HEK293T (cell line): ENCODE results near the gene IFT80.
"Not testable (repeated sequence)": the region's sequence is repeated elsewhere in the genome, so short reads cannot be mapped to it uniquely, and the experiment has no call there.

Source experiments
- CTCF ChIA-PET: fragments of 350-600 bp; formaldehyde crosslinking; extraction: SDS; loops from one replicate; lab custom pipeline; 2021; ENCODE audit warnings: antibody characterized with exemption, inconsistent platforms; lab: Yijun Ruan, JAX
- POLR2A ChIA-PET: fragments of 350-600 bp; formaldehyde crosslinking; extraction: SDS; loops from one replicate; lab custom pipeline; 2020; ENCODE audit warnings: antibody characterized with exemption, inconsistent platforms; lab: Yijun Ruan, JAX
- DNase-seq: peaks from one replicate; pipeline ENCODE4 v3.0.0; 2012; ENCODE audit warnings: mixed read lengths; ENCODE audit errors: extremely low spot score
- ARNT ChIP-seq: fragments of 450-650 bp; IDR thresholded peaks from 2 replicates; pipeline ENCODE4 v1.6.1; 2017; ENCODE audit warnings: mild to moderate bottlenecking
- BHLHE40 ChIP-seq: fragments of 450-650 bp; IDR thresholded peaks from 2 replicates; pipeline ENCODE4 v1.6.1; 2016; ENCODE audit warnings: mild to moderate bottlenecking, moderate library complexity, borderline replicate concordance
- CTBP1 ChIP-seq: fragments of 450-650 bp; IDR thresholded peaks from 2 replicates; pipeline ENCODE4 v1.6.1; 2016; ENCODE audit warnings: borderline replicate concordance
- ELF4 ChIP-seq: fragments of 450-650 bp; IDR thresholded peaks from 2 replicates; pipeline ENCODE4 v1.6.1; 2017; ENCODE audit warnings: antibody characterized with exemption
- FOXA1 ChIP-seq: fragments of 450-650 bp; IDR thresholded peaks from 2 replicates; pipeline ENCODE4 v1.6.1; 2016; ENCODE audit warnings: mild to moderate bottlenecking
- FOXK2 ChIP-seq: fragments of 450-650 bp; IDR thresholded peaks from 2 replicates; pipeline ENCODE4 v1.6.1; 2016; ENCODE audit warnings: mild to moderate bottlenecking
- FOXM1 ChIP-seq: fragments of 450-650 bp; IDR thresholded peaks from 2 replicates; pipeline ENCODE4 v1.6.1; 2017; ENCODE audit warnings: mild to moderate bottlenecking, borderline replicate concordance
- HDGF ChIP-seq: fragments of 450-650 bp; IDR thresholded peaks from 2 replicates; pipeline ENCODE4 v1.6.1; 2017; ENCODE audit warnings: antibody characterized with exemption, borderline replicate concordance
- L3MBTL2 ChIP-seq: fragments of 450-650 bp; conservative IDR thresholded peaks from 2 replicates; pipeline ENCODE4 v1.6.1; 2016; ENCODE audit warnings: mild to moderate bottlenecking
- LEF1 ChIP-seq: fragments of 450-650 bp; IDR thresholded peaks from 2 replicates; pipeline ENCODE4 v1.6.1; 2017; ENCODE audit warnings: mild to moderate bottlenecking, borderline replicate concordance
- NFRKB ChIP-seq: fragments of 450-650 bp; IDR thresholded peaks from 2 replicates; pipeline ENCODE4 v1.6.1; 2016; ENCODE audit warnings: mild to moderate bottlenecking, moderate library complexity
- SP1 ChIP-seq: fragments of 450-650 bp; IDR thresholded peaks from 2 replicates; pipeline ENCODE4 v1.6.1; 2017
- SUZ12 ChIP-seq: fragments of 450-650 bp; IDR thresholded peaks from 2 replicates; pipeline ENCODE4 v1.6.1; 2016; ENCODE audit warnings: mild to moderate bottlenecking
- TARDBP ChIP-seq: fragments of 450-650 bp; IDR thresholded peaks from 2 replicates; pipeline ENCODE4 v1.6.1; 2016
- ZNF384 ChIP-seq: fragments of 450-650 bp; IDR thresholded peaks from 2 replicates; pipeline ENCODE4 v1.6.1; 2016
- TF ChIP-seq, protein P1 (sequence below): fragments of 450-650 bp; IDR thresholded peaks from 2 replicates; pipeline ENCODE4 v1.6.1; 2016

Gene IFT80

GRCh38 chr3:160340351-160340750 is 58.7 kb downstream of the IFT80 start:
- CTCF ChIA-PET = no interaction called here
- no peak for TF ChIP-seq ARNT
- no peak for TF ChIP-seq ELF4
- no peak for TF ChIP-seq ZNF384
- TF ChIP-seq, protein P1, sequence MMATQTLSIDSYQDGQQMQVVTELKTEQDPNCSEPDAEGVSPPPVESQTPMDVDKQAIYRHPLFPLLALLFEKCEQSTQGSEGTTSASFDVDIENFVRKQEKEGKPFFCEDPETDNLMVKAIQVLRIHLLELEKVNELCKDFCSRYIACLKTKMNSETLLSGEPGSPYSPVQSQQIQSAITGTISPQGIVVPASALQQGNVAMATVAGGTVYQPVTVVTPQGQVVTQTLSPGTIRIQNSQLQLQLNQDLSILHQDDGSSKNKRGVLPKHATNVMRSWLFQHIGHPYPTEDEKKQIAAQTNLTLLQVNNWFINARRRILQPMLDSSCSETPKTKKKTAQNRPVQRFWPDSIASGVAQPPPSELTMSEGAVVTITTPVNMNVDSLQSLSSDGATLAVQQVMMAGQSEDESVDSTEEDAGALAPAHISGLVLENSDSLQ = no peak
- POLR2A ChIA-PET = no interaction called here
- DNase-seq = no peak

- CTCF ChIA-PET = no interaction called here
- TF ChIP-seq BHLHE40 = no peak
- TF ChIP-seq, protein P1 = no peak
- no peak for TF ChIP-seq FOXM1
- TF ChIP-seq TARDBP = no peak
- no peak for TF ChIP-seq SUZ12
- no peak for TF ChIP-seq ARNT
- TF ChIP-seq L3MBTL2 = no peak
- no peak for TF ChIP-seq HDGF
- TF ChIP-seq CTBP1 = no peak
- TF ChIP-seq LEF1 = no peak
- no peak for TF ChIP-seq SP1
- no peak for TF ChIP-seq FOXK2
- no peak for TF ChIP-seq ELF4
- TF ChIP-seq NFRKB = no peak
- POLR2A ChIA-PET = no interaction called here
- no peak for DNase-seq
Measured at GRCh38 chr3:160331127-160331937, 67.7 kb downstream of the IFT80 start.

- TF ChIP-seq, protein P1 = no peak
- no peak for TF ChIP-seq BHLHE40
- TF ChIP-seq FOXM1 = no peak
- no peak for TF ChIP-seq TARDBP
- CTCF ChIA-PET = no interaction called here
- no peak for DNase-seq
- POLR2A ChIA-PET = no interaction called here
Measured at GRCh38 chr3:160330690-160331089, 68.3 kb downstream of the IFT80 start.

DNA sequence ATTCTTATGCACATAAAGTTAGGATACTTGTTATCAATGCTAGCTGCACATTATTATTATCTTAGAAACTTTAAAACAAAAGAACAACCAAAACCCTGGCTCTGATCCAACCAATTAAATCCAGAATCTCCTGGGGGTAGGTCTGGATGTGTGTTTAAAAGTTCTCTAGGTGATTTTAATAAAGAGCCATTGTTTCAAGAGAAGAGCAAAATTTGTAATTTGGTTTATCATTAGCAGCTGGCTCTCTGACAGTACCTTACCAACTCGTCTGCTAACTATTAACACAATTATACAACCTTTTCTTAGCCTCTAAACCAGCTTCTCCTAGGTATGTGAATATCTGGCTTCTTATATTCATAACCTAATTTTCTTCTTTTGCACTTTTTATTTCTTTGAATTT is 68.9 kb downstream of the IFT80 start:
- DNase-seq = no peak
- ChIA-PET CTCF (interaction anchor here (0.5 kb wide), 1 partner anchor 55 kb away, joined by 4 read pairs; no protein-coding TSS in a partner anchor), POLR2A (no interaction called here)
- TF ChIP-seq SUZ12 = no peak
- TF ChIP-seq CTBP1 = no peak
- no peak for TF ChIP-seq ELF4
- TF ChIP-seq, protein P1 = no peak
- TF ChIP-seq ARNT = no peak

DNA sequence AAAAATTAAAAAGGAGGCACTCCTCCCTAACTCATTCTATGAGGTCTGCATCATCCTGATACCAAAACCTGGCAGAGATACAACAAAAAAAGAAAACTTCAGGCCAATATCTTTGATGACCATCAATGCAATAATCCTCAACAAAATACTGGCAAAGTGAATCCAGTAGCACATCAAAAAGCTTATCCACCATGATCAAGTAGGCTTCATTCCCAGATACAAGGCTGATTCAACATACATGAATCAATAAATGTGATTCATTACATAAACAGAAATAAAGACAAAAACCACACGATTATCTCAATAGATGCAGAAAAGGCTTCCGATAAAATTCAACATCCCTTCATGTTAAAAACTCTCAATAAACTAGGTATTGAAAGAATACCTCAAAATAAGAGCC is 72.7 kb downstream of the IFT80 start:
- POLR2A ChIA-PET, DNase-seq, CTCF ChIA-PET: not testable (repeated sequence)

DNA sequence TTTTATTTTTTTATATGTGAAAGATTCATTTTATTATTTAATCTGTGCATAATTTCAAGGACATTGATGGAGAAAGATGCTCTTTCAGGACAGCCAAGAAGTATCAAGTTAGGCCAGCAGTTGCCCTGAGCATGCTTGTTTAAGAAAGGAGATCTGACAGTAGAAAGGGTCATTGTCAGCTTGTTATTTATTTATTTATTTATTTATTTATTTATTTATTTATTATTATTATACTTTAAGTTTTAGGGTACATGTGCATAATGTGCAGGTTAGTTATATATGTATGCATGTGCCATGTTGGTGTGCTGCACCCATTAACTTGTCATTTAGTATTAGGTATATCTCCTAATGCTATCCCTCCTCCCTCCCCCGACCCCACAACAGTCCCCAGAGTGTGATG is 77.2 kb downstream of the IFT80 start:
- POLR2A ChIA-PET, CTCF ChIA-PET: not testable (repeated sequence)

DNA sequence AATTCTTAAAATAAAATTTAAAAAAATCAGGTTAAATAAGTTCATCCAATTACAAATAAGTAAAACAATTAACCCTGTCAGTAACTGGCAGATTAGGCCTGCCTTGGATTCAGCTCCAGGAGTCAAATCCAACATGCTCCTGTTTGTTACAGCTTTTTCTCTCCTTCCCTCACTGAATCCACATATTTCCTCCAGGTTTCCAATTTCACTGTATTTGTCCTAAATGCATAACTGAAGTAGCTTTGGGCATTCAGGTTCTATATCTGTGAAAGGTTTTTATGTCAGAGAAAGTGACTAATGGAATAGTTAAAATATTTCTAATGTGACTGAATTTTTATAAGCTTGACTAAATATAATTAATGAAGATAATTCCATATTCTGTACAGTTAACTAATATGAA is 79.7 kb downstream of the IFT80 start:
- CTCF ChIA-PET = no interaction called here
- DNase-seq = no peak
- no peak for TF ChIP-seq BHLHE40
- no peak for TF ChIP-seq SUZ12
- TF ChIP-seq FOXK2 = no peak
- no peak for TF ChIP-seq ARNT
- TF ChIP-seq HDGF = no peak
- no peak for TF ChIP-seq TARDBP
- POLR2A ChIA-PET = no interaction called here

More for the DNA sequence above, 77.2 kb downstream of the IFT80 start:
- DNase-seq = not testable (repeated sequence)

DNA sequence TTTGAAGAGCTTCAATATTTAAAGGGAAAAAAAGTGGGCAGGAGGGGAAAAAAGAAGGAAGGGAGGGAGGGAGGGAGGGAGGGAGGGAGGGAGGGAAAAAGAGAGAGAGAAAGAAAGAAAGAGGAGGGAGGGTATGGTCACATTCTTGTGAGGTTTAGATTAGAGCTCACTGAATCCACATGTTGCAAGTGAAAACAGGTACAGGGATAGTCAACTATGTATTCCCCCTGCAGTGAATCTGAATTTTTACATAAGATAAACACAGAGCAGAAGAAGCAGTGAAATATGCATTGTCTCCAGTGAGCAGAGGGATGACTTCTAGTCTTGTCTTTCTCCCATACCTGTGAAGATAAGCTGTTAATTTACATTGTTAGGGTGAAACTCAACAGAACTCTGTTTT is 84.0 kb downstream of the IFT80 start:
- DNase-seq = no peak
- CTCF ChIA-PET = no interaction called here
- TF ChIP-seq ARNT = no peak
- no peak for TF ChIP-seq NFRKB
- no peak for TF ChIP-seq ELF4
- no peak for TF ChIP-seq SP1
- no peak for TF ChIP-seq FOXA1
- no peak for TF ChIP-seq TARDBP
- TF ChIP-seq L3MBTL2 = no peak
- TF ChIP-seq BHLHE40 = no peak
- TF ChIP-seq SUZ12 = no peak
- no peak for TF ChIP-seq HDGF
- no peak for TF ChIP-seq ZNF384
- TF ChIP-seq FOXK2 = no peak
- POLR2A ChIA-PET = no interaction called here
